Activated CD4-positive, alpha-beta T cell treated with anti-CD3 and anti-CD28 coated beads for 24 hours (primary cell): ENCODE measurements around the gene PLXNB3.
"Not testable (repeated sequence)": the region's sequence is repeated elsewhere in the genome, so short reads cannot be mapped to it uniquely, and the experiment has no call there.

Source experiments
- DNase-seq, 2 donors: peaks; one replicate each; pipeline ENCODE4 v3.0.0-alpha.2; 2020; ENCODE audit warnings: low read depth in 2 of 2

PLXNB3 gene

GRCh38 chrX:153763989-153764755 is at the start of gene PLXNB3:
PLXNB3 (plus strand) TSS chrX:153764249; CDS start chrX:153765536, 1,287 bp downstream.
- DNase-seq: peak; percentile 56 to 64

DNA sequence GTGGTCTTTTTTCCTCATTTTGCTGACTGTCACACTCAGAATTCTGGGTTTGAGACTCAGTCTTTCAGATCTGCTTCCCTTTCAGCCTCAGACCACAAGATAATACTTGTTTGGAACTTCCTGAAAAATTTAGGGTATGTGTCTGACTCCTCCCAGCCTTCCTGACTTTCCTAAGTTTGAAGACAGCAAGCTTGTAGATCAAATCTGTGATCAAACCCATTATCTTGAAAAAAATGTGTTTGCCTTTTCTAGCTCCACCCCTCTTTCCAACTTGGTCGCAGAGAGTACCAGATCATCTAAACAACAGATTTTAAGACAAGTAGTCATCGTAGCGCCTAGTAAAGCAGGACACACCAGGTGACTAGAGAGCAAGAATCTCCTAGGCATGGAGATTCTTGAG is 49.8 kb upstream of the PLXNB3 start:
- DNase-seq: no peak

- DNase-seq: no peak
Observed at GRCh38 chrX:153717445-153717844, 46.6 kb upstream of the PLXNB3 start.

GRCh38 chrX:153719238-153719637 is 44.8 kb upstream of the PLXNB3 start:
- no peak for DNase-seq

GRCh38 chrX:153719701-153720100 is 44.3 kb upstream of the PLXNB3 start:
- no peak for DNase-seq

- no peak for DNase-seq
Observed at GRCh38 chrX:153722704-153723350, 41.2 kb upstream of the PLXNB3 start.

DNA sequence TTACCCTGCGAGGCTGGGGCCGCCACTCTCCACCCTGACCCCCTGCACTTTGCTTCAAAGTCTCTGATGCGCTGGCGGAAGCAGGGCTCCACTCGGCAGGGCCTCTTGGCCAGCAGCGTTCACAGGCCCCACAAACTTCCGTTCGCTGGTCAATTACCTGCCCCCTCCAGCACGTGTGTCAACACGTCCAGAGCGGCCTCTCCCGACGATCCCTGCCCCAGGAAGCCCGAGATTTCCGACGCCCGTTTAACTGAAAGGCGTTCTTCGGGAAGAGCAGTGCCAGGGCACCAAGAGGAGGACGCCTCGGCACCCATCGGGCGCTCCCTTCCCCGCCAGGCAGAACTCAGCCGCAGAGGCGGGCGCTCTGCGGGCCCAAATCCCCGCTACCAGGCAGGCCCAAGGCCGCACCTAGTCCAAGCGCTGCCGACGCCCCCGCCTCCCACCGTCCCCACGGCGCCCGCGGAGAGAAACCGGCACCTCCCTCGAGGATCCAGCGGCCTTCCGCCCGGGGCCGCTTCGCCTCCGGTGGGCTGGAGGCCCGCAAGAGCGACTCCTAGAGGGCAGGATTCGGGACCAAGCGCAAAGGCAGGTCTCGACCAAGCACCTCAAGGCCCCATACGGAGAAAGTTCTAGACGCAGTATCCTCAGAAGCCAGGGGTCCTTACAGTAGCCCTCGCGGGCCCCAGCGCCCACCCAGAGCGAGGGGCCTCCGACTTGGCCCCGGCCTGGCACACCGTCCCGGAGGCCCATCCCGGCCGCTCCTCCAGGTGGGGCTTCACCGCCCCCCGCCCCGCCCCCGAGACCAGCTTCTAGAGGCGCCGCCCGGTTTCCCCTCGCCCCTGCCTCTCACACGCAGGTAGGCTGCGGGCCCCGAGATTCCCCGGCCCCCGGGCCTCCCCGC is 40.4 kb upstream of the PLXNB3 start:
- DNase-seq: peak in 1 of 2 donors; percentile 37

DNA sequence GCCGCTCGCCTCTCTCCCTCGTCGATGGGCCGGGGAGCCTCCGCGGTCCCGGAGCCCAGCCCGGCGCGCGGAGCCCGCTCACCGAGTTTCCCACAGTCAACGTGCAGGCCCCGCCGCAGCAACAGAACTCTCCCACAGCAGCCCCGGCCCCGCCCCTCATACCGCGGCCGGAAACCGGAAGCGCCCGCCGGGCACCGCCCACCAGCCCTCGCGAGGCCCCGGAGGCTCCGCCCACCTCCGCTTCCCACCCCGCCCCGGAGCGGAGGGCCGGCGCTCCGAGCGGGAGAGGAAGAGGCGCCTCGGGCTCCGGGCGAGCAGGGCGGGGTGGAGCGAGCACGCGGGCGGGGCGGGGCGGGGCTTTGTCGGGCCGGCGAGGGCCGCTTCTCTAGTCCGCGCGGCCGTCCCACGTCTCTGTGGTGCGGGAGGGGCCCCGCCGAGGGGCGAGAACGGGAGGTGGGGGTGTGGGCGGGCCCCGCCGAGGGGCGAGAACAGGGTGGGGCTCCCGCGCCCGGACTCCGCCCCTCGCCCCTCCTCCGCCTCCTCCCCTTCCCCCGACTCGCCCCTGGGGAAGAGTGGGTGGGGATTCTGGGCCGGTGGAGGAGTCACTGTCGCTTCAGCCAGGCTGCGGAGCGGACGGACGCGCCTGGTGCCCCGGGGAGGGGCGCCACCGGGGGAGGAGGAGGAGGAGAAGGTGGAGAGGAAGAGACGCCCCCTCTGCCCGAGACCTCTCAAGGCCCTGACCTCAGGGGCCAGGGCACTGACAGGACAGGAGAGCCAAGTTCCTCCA is 39.6 kb upstream of the PLXNB3 start, which contains the start of the genes ABCD1 and BCAP31:
ABCD1 (plus strand) TSS at position 605 of the 787 bp plus-strand sequence. CDS start 411 bp downstream, outside the sequence.
BCAP31 (minus strand) TSS at position 136 of the 787 bp plus-strand sequence. CDS start 1,143 bp downstream, outside the sequence.
- peak; percentile 78 to 79 for DNase-seq

GRCh38 chrX:153725039-153725831 is 38.8 kb upstream of the PLXNB3 start:
- DNase-seq: no peak

- DNase-seq: no peak
Observed at GRCh38 chrX:153725832-153726285, 38.2 kb upstream of the PLXNB3 start.

DNA sequence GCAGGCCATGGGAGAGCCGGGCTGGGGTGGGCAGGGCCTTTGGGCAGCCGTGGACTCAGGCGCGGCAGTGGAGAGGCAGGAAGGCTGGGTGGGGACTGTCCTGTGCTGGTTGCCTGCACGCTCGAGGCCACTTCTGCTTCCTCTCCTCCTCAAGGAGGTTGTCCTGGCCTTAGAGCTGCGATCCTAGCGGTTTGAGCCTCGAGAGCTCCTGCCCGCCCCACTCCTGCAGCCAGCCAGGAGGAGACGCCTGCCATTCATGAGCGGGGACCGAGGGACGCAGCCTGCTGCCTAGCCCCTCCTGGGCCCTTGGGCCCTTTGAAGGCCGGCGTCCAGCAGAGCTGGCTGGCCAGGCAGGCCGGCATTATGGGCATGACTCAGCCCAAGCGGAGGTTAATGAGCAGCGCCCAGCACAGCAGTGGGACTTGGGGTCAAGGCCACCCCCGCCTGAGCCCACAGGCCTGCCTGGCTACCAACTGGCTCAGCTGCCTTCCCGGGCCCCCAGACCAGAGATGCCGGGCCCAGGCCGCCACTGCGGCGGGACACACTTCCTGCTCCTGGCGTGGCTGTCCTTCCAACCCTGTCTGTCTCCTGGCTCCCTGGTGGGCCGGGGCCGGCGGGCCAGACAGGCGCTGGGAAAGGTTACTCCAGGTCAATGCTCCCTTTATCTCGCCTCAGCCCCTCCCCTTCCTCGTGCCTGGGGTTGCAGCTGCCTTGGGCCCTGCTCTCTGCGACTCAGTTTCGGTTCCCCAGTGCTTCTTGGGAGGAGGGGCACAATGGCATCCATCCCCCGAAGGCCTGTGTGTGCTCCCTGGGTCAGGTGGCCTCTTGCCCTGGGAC is 37.5 kb upstream of the PLXNB3 start:
- DNase-seq: no peak

DNA sequence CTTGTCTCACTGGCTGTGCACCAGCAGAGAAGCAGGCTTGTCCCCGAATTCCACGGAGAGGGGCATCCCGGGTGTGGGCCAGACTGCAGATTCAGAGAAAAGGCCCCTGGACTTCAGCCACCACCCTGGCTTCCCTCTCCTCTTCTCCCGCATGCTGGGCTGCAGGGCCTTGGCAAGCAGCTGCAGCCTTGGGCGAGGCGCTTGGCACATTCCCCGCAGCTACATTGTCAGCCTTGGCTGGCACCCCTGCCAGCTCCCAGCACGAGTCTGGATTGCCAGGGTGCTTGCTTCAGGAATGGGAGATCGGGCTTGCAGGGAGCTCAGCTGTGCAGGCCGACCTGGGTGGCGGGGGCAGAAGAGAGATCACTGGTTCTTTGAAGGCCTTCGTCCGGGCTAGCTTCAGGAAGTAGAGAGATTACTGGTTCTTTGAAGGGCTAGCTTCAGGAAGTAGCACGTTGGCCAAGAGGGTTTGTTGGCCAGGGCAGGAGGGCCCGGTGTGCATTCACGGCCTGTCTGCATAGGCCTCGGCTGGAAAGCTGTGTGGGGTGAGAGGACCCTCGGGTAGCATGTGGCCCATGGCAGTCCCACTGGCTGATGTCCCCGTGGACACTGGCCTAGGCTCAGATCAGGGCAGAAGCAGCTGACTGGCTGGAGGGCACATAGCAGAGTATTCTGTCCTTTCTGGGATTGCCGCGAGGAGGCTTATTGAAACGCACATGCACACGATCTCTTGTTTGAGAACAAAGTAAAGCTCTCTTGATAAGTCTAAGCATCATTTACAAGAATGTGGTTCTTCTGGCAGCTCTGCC is 36.7 kb upstream of the PLXNB3 start:
- DNase-seq: no peak

DNA sequence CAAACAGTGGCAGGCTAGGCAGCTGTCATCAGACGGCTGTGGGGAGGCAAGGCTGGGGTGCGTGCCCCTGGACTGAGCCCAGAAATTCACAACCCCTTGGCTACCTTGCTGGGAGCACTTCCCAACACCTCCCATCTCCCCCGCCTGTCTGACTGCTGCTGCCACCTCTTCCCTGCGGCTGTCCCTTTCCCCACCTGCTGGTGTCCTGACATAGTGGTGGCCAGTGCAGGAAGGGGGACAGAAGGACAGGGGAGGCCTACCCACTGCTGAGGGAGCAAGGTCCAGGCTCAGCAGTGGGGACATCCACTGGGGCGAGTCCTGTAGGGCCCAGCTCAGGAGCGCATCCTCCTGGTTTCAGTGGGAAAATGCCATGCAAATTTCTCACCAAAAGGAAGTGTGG is 36.0 kb upstream of the PLXNB3 start:
- DNase-seq: no peak

DNA sequence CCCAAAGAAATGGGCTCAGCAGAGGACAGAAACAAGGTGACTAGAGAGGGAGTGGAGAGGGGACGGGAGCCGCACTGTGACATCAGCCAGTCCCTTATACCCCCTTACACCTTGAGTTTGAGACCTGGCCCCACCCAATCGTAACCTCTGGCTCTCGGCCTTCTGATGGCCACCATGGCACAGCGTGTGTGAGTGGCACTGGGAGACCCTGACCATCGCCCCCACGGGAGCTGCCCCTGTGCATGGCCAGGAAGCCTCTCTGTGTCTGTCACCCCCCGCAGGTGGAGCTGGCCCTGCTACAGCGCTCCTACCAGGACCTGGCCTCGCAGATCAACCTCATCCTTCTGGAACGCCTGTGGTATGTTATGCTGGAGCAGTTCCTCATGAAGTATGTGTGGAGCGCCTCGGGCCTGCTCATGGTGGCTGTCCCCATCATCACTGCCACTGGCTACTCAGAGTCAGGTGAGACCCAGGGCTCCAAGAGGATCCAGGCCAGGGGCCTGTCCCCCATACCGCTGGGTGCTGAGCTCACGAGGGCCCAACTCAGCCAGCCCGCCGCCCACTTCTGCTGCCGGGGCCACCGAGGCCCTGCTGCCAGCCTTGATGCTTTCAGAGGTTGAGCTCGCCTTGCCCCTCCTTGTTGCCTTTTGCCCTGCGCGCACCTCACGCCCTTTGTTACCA is 35.0 kb upstream of the PLXNB3 start:
- no peak for DNase-seq

GRCh38 chrX:153730115-153730514 is 33.9 kb upstream of the PLXNB3 start:
- DNase-seq: not testable (repeated sequence)

DNA sequence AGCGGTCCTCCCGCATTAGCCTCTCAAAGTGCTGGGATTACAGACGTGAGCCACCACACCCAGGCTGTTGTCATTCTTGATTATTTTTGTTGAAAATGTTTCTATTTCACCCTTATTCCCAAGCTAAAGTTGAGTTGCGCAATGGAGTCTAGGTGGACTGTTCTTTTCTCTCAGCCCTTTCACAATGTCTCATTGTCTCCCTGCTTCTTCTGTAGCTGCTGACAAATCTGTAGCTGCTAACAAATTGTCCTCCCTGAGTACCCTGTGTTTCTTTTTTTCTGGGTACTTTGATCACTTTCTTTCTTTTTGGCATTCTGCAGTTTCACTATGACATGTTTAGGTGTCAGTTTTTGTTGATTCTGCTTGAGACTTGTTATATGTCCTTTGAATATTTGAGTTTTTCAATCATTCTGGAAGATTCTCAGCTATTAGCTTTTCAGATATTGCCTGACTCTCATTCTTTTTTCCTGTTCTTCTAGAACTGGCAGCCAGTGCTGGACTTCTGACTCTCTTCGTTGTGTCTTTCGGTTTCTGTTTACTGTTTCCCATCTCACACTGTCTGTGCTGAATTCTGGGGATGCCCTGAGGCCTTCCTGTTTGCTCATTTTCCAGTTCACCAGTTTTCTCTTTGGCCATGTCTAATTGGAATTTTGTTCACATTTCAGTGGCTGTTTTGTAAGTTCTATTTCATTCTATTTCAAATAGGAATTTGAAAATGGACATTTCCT is 32.8 kb upstream of the PLXNB3 start:
- no peak for DNase-seq

DNA sequence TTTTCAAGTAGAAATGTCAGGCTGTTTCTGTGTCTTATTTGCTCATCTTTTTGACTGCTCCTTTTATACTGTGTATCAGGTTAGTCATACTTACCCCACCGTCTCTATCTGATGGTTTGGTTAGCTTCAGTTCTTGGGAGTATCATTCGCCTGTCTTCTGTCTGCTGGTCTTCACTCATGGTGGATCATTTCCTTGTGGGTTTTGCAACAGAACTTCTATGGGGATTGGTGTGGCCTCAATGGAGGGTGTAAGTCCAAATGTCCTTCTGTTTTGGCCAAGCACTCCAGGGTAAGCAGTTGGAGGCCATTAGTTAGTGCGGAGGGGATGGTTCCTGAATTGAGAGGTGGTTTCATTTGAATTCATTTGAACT is 32.2 kb upstream of the PLXNB3 start:
- no peak for DNase-seq
